ENCODE data around the gene SPOCK2. TPM values are rescaled to one million over a fixed set of nuclear protein-coding genes. Genes with fewer than 3 reads are reported as not detected.
A peak's percentile ranks its signal among the peaks of the same experiment; 100 is the strongest.
"Not testable (repeated sequence)": the region's sequence is repeated elsewhere in the genome, so short reads cannot be mapped to it uniquely, and the experiment has no call there.

The SPOCK2 gene
- polyA plus RNA-seq, 3 donors: 0.20 to 1.6 (median 0.45) TPM

GRCh38 chr10:72109636-72110157, 21.3 kb upstream of the SPOCK2 start:
- H3K4me1 Mint-ChIP-seq: no peaks in the 10 kb centered on the region
- no peak overlapping the region for H3K27ac Mint-ChIP-seq
- no peak overlapping the region for H3K4me3 Mint-ChIP-seq

GRCh38 chr10:72108830-72109635, 20.7 kb upstream of the SPOCK2 start:
- H3K9ac ChIP-seq (ENCODE audit: insufficient read depth, low read length, poor library complexity, severe bottlenecking): no peak overlapping the region
- H3K79me2 ChIP-seq (ENCODE audit: insufficient read depth, low read length): no peaks in the 10 kb centered on the region
- no peak overlapping the region for H3K4me3 ChIP-seq (replicated peaks in 1 of 3; ENCODE audit: low read depth in 2 of 3, low read length in 3 of 3)
- H3K36me3 Mint-ChIP-seq: peaks cover 27 to 38% of the 10 kb centered on the region in 2 donors
- no peaks in the 10 kb centered on the region for H3K9me3 Mint-ChIP-seq
- DNase-seq: no peak
- intact Hi-C loops (cut with micrococcal nuclease): no loop called here
- H3K4me1 Mint-ChIP-seq: no peaks in the 10 kb centered on the region
- no CpG with 5 or more reads among the region's 1 CpG for WGBS (ENCODE audit: insufficient coverage)
- no peaks in the 10 kb centered on the region for H3K4me1 ChIP-seq (ENCODE audit: control insufficient read depth in 1 of 2, insufficient read depth in 2 of 2, low read length in 2 of 2)
- peak overlapping the region in 1 of 7 donors; percentile 44 for H3K27ac Mint-ChIP-seq
- no peaks in the 10 kb centered on the region for H3K9me3 ChIP-seq (replicated peaks in 1 of 2; ENCODE audit: control insufficient read depth in 1 of 2, insufficient read depth in 1 of 2, low read length in 2 of 2)
- H3K27me3 Mint-ChIP-seq (ENCODE audit: low read depth in 3 of 3): peaks cover 0 to 3% (median 0%) of the 10 kb centered on the region in 3 donors
- no peak overlapping the region for H3K27ac ChIP-seq (ENCODE audit: low read depth in 1 of 2, low read length in 2 of 2)
- TF ChIP-seq CTCF (IDR thresholded peaks at IDR 0.05): no peak
- no peaks in the 10 kb centered on the region for H3K27me3 ChIP-seq (ENCODE audit: control insufficient read depth in 2 of 2, insufficient read depth in 2 of 2, low read length in 2 of 2)
- no peak overlapping the region for H3K4me3 Mint-ChIP-seq
- no peak overlapping the region for H3K4me2 ChIP-seq (replicated peaks; ENCODE audit: extremely low read depth, low read length, poor library complexity, severe bottlenecking)
- H4K20me1 ChIP-seq (ENCODE audit: insufficient read depth, low read length): no peaks in the 10 kb centered on the region
- peaks cover 0 to 4% of the 10 kb centered on the region in 2 donors for H3K36me3 ChIP-seq (replicated peaks in 1 of 2; ENCODE audit: control insufficient read depth in 1 of 2, insufficient read depth in 2 of 2, low read length in 2 of 2)
- no peak overlapping the region for H2AFZ ChIP-seq (ENCODE audit: insufficient read depth, low read depth, low read length, poor library complexity, severe bottlenecking)

More at GRCh38 chr10:72109636-72110157, 21.3 kb upstream of the SPOCK2 start:
- DNase-seq: no peak
- H3K36me3 ChIP-seq (replicated peaks in 1 of 2; ENCODE audit: control insufficient read depth in 1 of 2, insufficient read depth in 2 of 2, low read length in 2 of 2): peaks cover 0 to 4% of the 10 kb centered on the region in 2 donors
- H3K4me2 ChIP-seq (replicated peaks; ENCODE audit: extremely low read depth, low read length, poor library complexity, severe bottlenecking): no peak overlapping the region
- H3K27ac ChIP-seq (ENCODE audit: low read depth in 1 of 2, low read length in 2 of 2): no peak overlapping the region
- H3K27me3 ChIP-seq (ENCODE audit: control insufficient read depth in 2 of 2, insufficient read depth in 2 of 2, low read length in 2 of 2): no peaks in the 10 kb centered on the region
- H3K4me1 ChIP-seq (ENCODE audit: control insufficient read depth in 1 of 2, insufficient read depth in 2 of 2, low read length in 2 of 2): no peaks in the 10 kb centered on the region
- intact Hi-C loops (cut with micrococcal nuclease): no loop called here
- H3K9ac ChIP-seq (ENCODE audit: insufficient read depth, low read length, poor library complexity, severe bottlenecking): no peak overlapping the region
- no peak for TF ChIP-seq CTCF (IDR thresholded peaks at IDR 0.05)
- H4K20me1 ChIP-seq (ENCODE audit: insufficient read depth, low read length): no peaks in the 10 kb centered on the region
- Mint-ChIP-seq H3K27me3 (ENCODE audit: low read depth in 3 of 3) (peaks cover 0 to 3% (median 0%) of the 10 kb centered on the region in 3 donors), H3K9me3 (no peaks in the 10 kb centered on the region), H3K36me3 (peaks cover 27 to 41% of the 10 kb centered on the region in 2 donors)
- H2AFZ ChIP-seq (ENCODE audit: insufficient read depth, low read depth, low read length, poor library complexity, severe bottlenecking): no peak overlapping the region
- H3K79me2 ChIP-seq (ENCODE audit: insufficient read depth, low read length): no peaks in the 10 kb centered on the region
- no peaks in the 10 kb centered on the region for H3K9me3 ChIP-seq (replicated peaks in 1 of 2; ENCODE audit: control insufficient read depth in 1 of 2, insufficient read depth in 1 of 2, low read length in 2 of 2)
- 100% methylated on average over 2 of the region's 8 CpGs for WGBS (ENCODE audit: insufficient coverage)
- no peak overlapping the region for H3K4me3 ChIP-seq (replicated peaks in 1 of 3; ENCODE audit: low read depth in 2 of 3, low read length in 3 of 3)

GRCh38 chr10:72108004-72108370, 19.6 kb upstream of the SPOCK2 start:
- H3K4me1 ChIP-seq (ENCODE audit: control insufficient read depth in 1 of 2, insufficient read depth in 2 of 2, low read length in 2 of 2); H2AFZ ChIP-seq (ENCODE audit: insufficient read depth, low read depth, low read length, poor library complexity, severe bottlenecking); H3K4me1 Mint-ChIP-seq; H3K4me3 ChIP-seq (replicated peaks in 1 of 3; ENCODE audit: low read depth in 2 of 3, low read length in 3 of 3); H3K27me3 ChIP-seq (ENCODE audit: control insufficient read depth in 2 of 2, insufficient read depth in 2 of 2, low read length in 2 of 2); DNase-seq; intact Hi-C loops (cut with micrococcal nuclease); H4K20me1 ChIP-seq (ENCODE audit: insufficient read depth, low read length); H3K4me3 Mint-ChIP-seq; H3K9ac ChIP-seq (ENCODE audit: insufficient read depth, low read length, poor library complexity, severe bottlenecking); H3K27ac ChIP-seq (ENCODE audit: low read depth in 1 of 2, low read length in 2 of 2); H3K27me3 Mint-ChIP-seq (ENCODE audit: low read depth in 3 of 3); H3K36me3 ChIP-seq (replicated peaks in 1 of 2; ENCODE audit: control insufficient read depth in 1 of 2, insufficient read depth in 2 of 2, low read length in 2 of 2); H3K9me3 ChIP-seq (replicated peaks in 1 of 2; ENCODE audit: control insufficient read depth in 1 of 2, insufficient read depth in 1 of 2, low read length in 2 of 2); H3K79me2 ChIP-seq (ENCODE audit: insufficient read depth, low read length); H3K9me3 Mint-ChIP-seq; H3K4me2 ChIP-seq (replicated peaks; ENCODE audit: extremely low read depth, low read length, poor library complexity, severe bottlenecking); H3K27ac Mint-ChIP-seq: not testable (repeated sequence)
- 100% methylated on average over 2 of the region's 3 CpGs for WGBS (ENCODE audit: insufficient coverage)
- H3K36me3 Mint-ChIP-seq: peaks cover 28 to 44% of the 10 kb centered on the region in 2 donors
